Bronchial epithelial cell (primary cell): ENCODE results near the gene RETSAT. TPM values are rescaled to one million over a fixed set of nuclear protein-coding genes. Genes with fewer than 3 reads are reported as not detected.
"Not testable (repeated sequence)": the region's sequence is repeated elsewhere in the genome, so short reads cannot be mapped to it uniquely, and the experiment has no call there.

Experiments
- DNase-seq: peaks from one replicate; pipeline ENCODE4 v3.0.0-alpha.2; 2010; ENCODE audit warnings: low read depth
- FAIRE-seq: peaks from 2 replicates; lab custom pipeline; 2011; peaks lifted over from hg19 to GRCh38; lab: Jason Lieb, UNC
- H3K27me3 ChIP-seq: 2 replicates; pipeline ENCODE4 v1.5.1; 2011; ENCODE audit warnings: low read length; ENCODE audit not compliant: control insufficient read depth, insufficient read depth
- H3K36me3 ChIP-seq: 2 replicates; pipeline ENCODE4 v1.5.1; 2011; ENCODE audit warnings: low read length; ENCODE audit not compliant: control insufficient read depth, insufficient read depth
- H3K4me3 ChIP-seq: 2 replicates; pipeline ENCODE4 v1.5.1; 2011; ENCODE audit warnings: mild to moderate bottlenecking, low read depth, low read length, control low read depth
- CTCF ChIP-seq: IDR thresholded peaks from 2 replicates; pipeline ENCODE4 v1.5.1; 2011; ENCODE audit warnings: mild to moderate bottlenecking, moderate library complexity, low read length, control low read depth, inconsistent platforms; ENCODE audit not compliant: insufficient read depth, severe bottlenecking
- total RNA-seq: library from RNA; depleted of rRNA; stranded (reverse); fragments of >200 nt; gene quantifications from 2 replicates; pipeline ENCODE4 v1.2.1, GENCODE V29; 2014

RETSAT gene
- total RNA-seq, 1 donor from 2014 or later: 79.2 TPM

GRCh38 chr2:85323351-85323987 lies 30.9 kb downstream of the RETSAT start:
- FAIRE-seq (no peak), DNase-seq (no peak)
- Histone ChIP-seq H3K4me3 (no peak overlapping the region), H3K36me3 (peaks cover 19% of the 10 kb centered on the region), H3K27me3 (no peaks in the 10 kb centered on the region)
- no peak for TF ChIP-seq CTCF

GRCh38 chr2:85319796-85320195 lies 34.5 kb downstream of the RETSAT start:
- H3K36me3 ChIP-seq: peaks cover 22% of the 10 kb centered on the region
- TF ChIP-seq CTCF: no peak
- no peaks in the 10 kb centered on the region for H3K27me3 ChIP-seq
- H3K4me3 ChIP-seq: no peak overlapping the region
- FAIRE-seq (no peak), DNase-seq (no peak)

GRCh38 chr2:85318222-85319074 lies 35.9 kb downstream of the RETSAT start:
- no peaks in the 10 kb centered on the region for H3K27me3 ChIP-seq
- no peak for TF ChIP-seq CTCF
- no peak overlapping the region for H3K4me3 ChIP-seq
- peak; percentile 84 for DNase-seq
- peaks cover 19% of the 10 kb centered on the region for H3K36me3 ChIP-seq
- FAIRE-seq: no peak

GRCh38 chr2:85315921-85316320 lies 38.4 kb downstream of the RETSAT start:
- DNase-seq, H3K27me3 ChIP-seq, H3K4me3 ChIP-seq, FAIRE-seq: not testable (repeated sequence)
- peaks cover 13% of the 10 kb centered on the region for H3K36me3 ChIP-seq

- no peak for DNase-seq
- H3K4me3 ChIP-seq: no peak overlapping the region
- no peak for FAIRE-seq
- H3K36me3 ChIP-seq: peaks cover 11% of the 10 kb centered on the region
- H3K27me3 ChIP-seq: no peaks in the 10 kb centered on the region
- TF ChIP-seq CTCF: no peak
Measured at GRCh38 chr2:85314884-85315242, 39.5 kb downstream of the RETSAT start.

- Histone ChIP-seq H3K36me3 (peaks cover 8% of the 10 kb centered on the region), H3K27me3 (no peaks in the 10 kb centered on the region), H3K4me3 (no peak overlapping the region)
- peak; percentile 90 for DNase-seq
- TF ChIP-seq CTCF: no peak
- FAIRE-seq: no peak
Measured at GRCh38 chr2:85312404-85312803, 41.9 kb downstream of the RETSAT start.
